DMS79 (cell line): ENCODE results near the gene RTTN.
"Not testable (repeated sequence)": the region's sequence is repeated elsewhere in the genome, so short reads cannot be mapped to it uniquely, and the experiment has no call there.

Experiments
- DNase-seq: peaks from one replicate; lab custom pipeline; 2025; lab: John Stamatoyannopoulos, UW

The RTTN gene

GRCh38 chr18:69975294-69975693 is 230.2 kb downstream of the RTTN start:
- not testable (repeated sequence) for DNase-seq

- no peak for DNase-seq
Observed at GRCh38 chr18:69974365-69974764, 231.1 kb downstream of the RTTN start.

- no peak for DNase-seq
Observed at GRCh38 chr18:69969491-69969890, 236.0 kb downstream of the RTTN start.

- DNase-seq, result no peak
Observed at GRCh38 chr18:69968039-69968438, 237.4 kb downstream of the RTTN start.

GRCh38 chr18:69963196-69963595 is 242.3 kb downstream of the RTTN start:
- DNase-seq, result no peak

- no peak for DNase-seq
Observed at GRCh38 chr18:69961718-69962117, 243.8 kb downstream of the RTTN start.

GRCh38 chr18:69958422-69958821 is 247.1 kb downstream of the RTTN start:
- no peak for DNase-seq

GRCh38 chr18:69957747-69958146 is 247.7 kb downstream of the RTTN start:
- no peak for DNase-seq

GRCh38 chr18:69956665-69957620 is 248.5 kb downstream of the RTTN start:
- no peak for DNase-seq

GRCh38 chr18:69956057-69956456 is 249.4 kb downstream of the RTTN start:
- no peak for DNase-seq

GRCh38 chr18:69954719-69955480 is 250.6 kb downstream of the RTTN start:
- DNase-seq, result no peak

- DNase-seq, result no peak
Observed at GRCh38 chr18:69953191-69953590, 252.3 kb downstream of the RTTN start.
